HepG2 (cell line): Measurements from ENCODE around the gene FAM24A. TPM values are rescaled to one million over a fixed set of nuclear protein-coding genes. Genes with fewer than 3 reads are reported as not detected.

Experiments
- ATF2 ChIP-seq: sonication (generic); formaldehyde crosslinking; IDR thresholded peaks from 2 replicates; pipeline ENCODE4 v1.4.0; 2020; ENCODE audit warnings: missing genetic modification reagents
- FUBP1 ChIP-seq: sonication (generic); formaldehyde crosslinking; IDR thresholded peaks from 2 replicates; pipeline ENCODE4 v1.5.1; 2020; ENCODE audit warnings: missing genetic modification reagents, mild to moderate bottlenecking, borderline replicate concordance
- HIVEP1 ChIP-seq: sonication (generic); formaldehyde crosslinking; IDR thresholded peaks from 2 replicates; pipeline ENCODE4 v1.4.0; 2020; ENCODE audit warnings: mild to moderate bottlenecking, missing genetic modification reagents
- KMT2A ChIP-seq: sonication (generic); formaldehyde crosslinking; IDR thresholded peaks from 2 replicates; pipeline ENCODE4 v1.4.0; 2020; ENCODE audit warnings: missing genetic modification reagents
- RXRB ChIP-seq: IDR thresholded peaks from 2 replicates; pipeline ENCODE4 v1.6.1; 2016; ENCODE audit warnings: borderline replicate concordance, missing genetic modification reagents, missing compliant biosample characterization
- SNAPC4 ChIP-seq: sonication (generic); formaldehyde crosslinking; IDR thresholded peaks from 2 replicates; pipeline ENCODE4 v1.4.0; 2020; ENCODE audit warnings: mild to moderate bottlenecking, missing genetic modification reagents
- SRF ChIP-seq: IDR thresholded peaks from 2 replicates; pipeline ENCODE4 v1.6.1; 2011; ENCODE audit warnings: mild to moderate bottlenecking, low read depth, low read length, moderate library complexity
- TGIF2 ChIP-seq: IDR thresholded peaks from 2 replicates; pipeline ENCODE4 v1.6.1; 2016; ENCODE audit warnings: control low read depth, missing compliant biosample characterization
- ZFP82 ChIP-seq: sonication (generic); formaldehyde crosslinking; IDR thresholded peaks from 2 replicates; pipeline ENCODE4 v1.5.1; 2020; ENCODE audit warnings: mild to moderate bottlenecking, missing genetic modification reagents, borderline replicate concordance
- ZNF343 ChIP-seq: sonication (generic); formaldehyde crosslinking; IDR thresholded peaks from 2 replicates; pipeline ENCODE4 v1.4.0; 2020; ENCODE audit warnings: mild to moderate bottlenecking, missing genetic modification reagents
- ZNF660 ChIP-seq: sonication (generic); formaldehyde crosslinking; IDR thresholded peaks from 2 replicates; pipeline ENCODE4 v1.5.1; 2020; ENCODE audit warnings: mild to moderate bottlenecking, low read depth, missing genetic modification reagents, borderline replicate concordance
- ZNF776 ChIP-seq: sonication (generic); formaldehyde crosslinking; IDR thresholded peaks from 2 replicates; pipeline ENCODE4 v1.4.0; 2020; ENCODE audit warnings: mild to moderate bottlenecking, missing genetic modification reagents
- polyA plus RNA-seq, 8 experiments: library from polyadenylated mRNA; depleted of rRNA in 3 of 8; stranded (reverse) in 7 of 8; unstranded in 1 of 8; fragments of >200 nt; fragmentation: Illumina TruSeq in 4 of 8; extraction: Trizol in 4 of 8; gene quantifications; 2 replicates each; pipeline versions ENCODE4 v1.2.1 to v1.2.3, GENCODE V29; 2011 to 2016; ENCODE audit warnings: low read depth in 4 of 8, missing spikeins in 1 of 8, mixed read lengths in 1 of 8; ENCODE audit not compliant: insufficient read depth in 1 of 8
- total RNA-seq, 5 experiments: library from RNA; depleted of rRNA; stranded (reverse); fragments of >200 nt; fragmentation: Illumina TruSeq; extraction: Trizol; gene quantifications; 2 replicates each; pipeline ENCODE4 v1.2.3, GENCODE V29; 2016; ENCODE audit warnings: low read depth in 1 of 5
- TF ChIP-seq, protein P1 (sequence below): sonication (generic); formaldehyde crosslinking; IDR thresholded peaks from 2 replicates; pipeline ENCODE4 v1.4.0; 2020; ENCODE audit warnings: missing genetic modification reagents
- TF ChIP-seq, protein P2 (sequence below): sonication (generic); formaldehyde crosslinking; IDR thresholded peaks from 2 replicates; pipeline ENCODE4 v1.8.0; 2022; ENCODE audit warnings: mild to moderate bottlenecking, missing genetic modification reagents, moderate library complexity
- TF ChIP-seq, protein P3 (sequence below): sonication (generic); formaldehyde crosslinking; IDR thresholded peaks from 2 replicates; pipeline ENCODE4 v1.8.0; 2022; ENCODE audit warnings: mild to moderate bottlenecking, missing genetic modification reagents, moderate library complexity

FAM24A gene
- total and polyA plus RNA-seq, 2 of the 13 experiments (the other 11 are each of a cell fraction or from before 2014, with no cell fraction given), result not detected

GRCh38 chr10:122879339-122880273 is 30.8 kb upstream of the FAM24A start, which contains the start of gene FAM24B (continued):
- TF ChIP-seq, protein P1, sequence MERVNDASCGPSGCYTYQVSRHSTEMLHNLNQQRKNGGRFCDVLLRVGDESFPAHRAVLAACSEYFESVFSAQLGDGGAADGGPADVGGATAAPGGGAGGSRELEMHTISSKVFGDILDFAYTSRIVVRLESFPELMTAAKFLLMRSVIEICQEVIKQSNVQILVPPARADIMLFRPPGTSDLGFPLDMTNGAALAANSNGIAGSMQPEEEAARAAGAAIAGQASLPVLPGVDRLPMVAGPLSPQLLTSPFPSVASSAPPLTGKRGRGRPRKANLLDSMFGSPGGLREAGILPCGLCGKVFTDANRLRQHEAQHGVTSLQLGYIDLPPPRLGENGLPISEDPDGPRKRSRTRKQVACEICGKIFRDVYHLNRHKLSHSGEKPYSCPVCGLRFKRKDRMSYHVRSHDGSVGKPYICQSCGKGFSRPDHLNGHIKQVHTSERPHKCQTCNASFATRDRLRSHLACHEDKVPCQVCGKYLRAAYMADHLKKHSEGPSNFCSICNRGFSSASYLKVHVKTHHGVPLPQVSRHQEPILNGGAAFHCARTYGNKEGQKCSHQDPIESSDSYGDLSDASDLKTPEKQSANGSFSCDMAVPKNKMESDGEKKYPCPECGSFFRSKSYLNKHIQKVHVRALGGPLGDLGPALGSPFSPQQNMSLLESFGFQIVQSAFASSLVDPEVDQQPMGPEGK (CRISPR knock-in tag), result peak; percentile 29; the same call in 1 of the 2 replicates
- peak; percentile 44; the same call in 1 of the 2 replicates for TF ChIP-seq ATF2 (CRISPR knock-in tag)
- TF ChIP-seq TGIF2 (CRISPR knock-in tag), result peak; percentile 51; the same call in 1 of the 2 replicates
- TF ChIP-seq RXRB, result no peak
- TF ChIP-seq SRF, result no peak
- TF ChIP-seq FUBP1 (CRISPR knock-in tag), result no peak
- no peak for TF ChIP-seq SNAPC4 (CRISPR knock-in tag)
- TF ChIP-seq, protein P2, sequence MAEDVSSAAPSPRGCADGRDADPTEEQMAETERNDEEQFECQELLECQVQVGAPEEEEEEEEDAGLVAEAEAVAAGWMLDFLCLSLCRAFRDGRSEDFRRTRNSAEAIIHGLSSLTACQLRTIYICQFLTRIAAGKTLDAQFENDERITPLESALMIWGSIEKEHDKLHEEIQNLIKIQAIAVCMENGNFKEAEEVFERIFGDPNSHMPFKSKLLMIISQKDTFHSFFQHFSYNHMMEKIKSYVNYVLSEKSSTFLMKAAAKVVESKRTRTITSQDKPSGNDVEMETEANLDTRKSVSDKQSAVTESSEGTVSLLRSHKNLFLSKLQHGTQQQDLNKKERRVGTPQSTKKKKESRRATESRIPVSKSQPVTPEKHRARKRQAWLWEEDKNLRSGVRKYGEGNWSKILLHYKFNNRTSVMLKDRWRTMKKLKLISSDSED (CRISPR knock-in tag), result no peak
- no peak; the same call in none of the 2 replicates for TF ChIP-seq HIVEP1 (CRISPR knock-in tag)
- TF ChIP-seq, protein P3, sequence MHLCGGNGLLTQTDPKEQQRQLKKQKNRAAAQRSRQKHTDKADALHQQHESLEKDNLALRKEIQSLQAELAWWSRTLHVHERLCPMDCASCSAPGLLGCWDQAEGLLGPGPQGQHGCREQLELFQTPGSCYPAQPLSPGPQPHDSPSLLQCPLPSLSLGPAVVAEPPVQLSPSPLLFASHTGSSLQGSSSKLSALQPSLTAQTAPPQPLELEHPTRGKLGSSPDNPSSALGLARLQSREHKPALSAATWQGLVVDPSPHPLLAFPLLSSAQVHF (CRISPR knock-in tag), result peak; percentile 56; the same call in 1 of the 2 replicates
- no peak for TF ChIP-seq ZNF660 (CRISPR knock-in tag)
- no peak for TF ChIP-seq KMT2A (CRISPR knock-in tag)
- TF ChIP-seq ZFP82 (CRISPR knock-in tag), result no peak
- no peak for TF ChIP-seq ZNF776 (CRISPR knock-in tag)
- TF ChIP-seq ZNF343 (CRISPR knock-in tag), result no peak
